ENCODE results near the gene FAM13B. TPM values are rescaled to one million over a fixed set of nuclear protein-coding genes. Genes with fewer than 3 reads are reported as not detected.

Gene FAM13B
- total RNA-seq, 4 donors from 2014 or later: 10.4 to 37.7 (median 20.2) TPM

GRCh38 chr5:138015916-138016315 is 17.0 kb downstream of the FAM13B start:
- DNase-seq (ENCODE audit: low spot score in 2 of 2): no peak
- Histone ChIP-seq H3K4me1 (peaks cover 7% of the 10 kb centered on the region), H3K4me3 (no peak overlapping the region), H3K36me3 (peaks cover 50% of the 10 kb centered on the region), H3K9me3 (no peaks in the 10 kb centered on the region), H3K27ac (no peak overlapping the region), H3K27me3 (no peaks in the 10 kb centered on the region)
- 91% methylated on average over 2 of the region's 2 CpGs for WGBS
- TF ChIP-seq POLR2AphosphoS5 (IDR thresholded peaks at IDR 0.05) (no peak), EP300 (IDR thresholded peaks at IDR 0.05) (no peak), POLR2A (IDR thresholded peaks at IDR 0.05) (no peak), CTCF (IDR thresholded peaks at IDR 0.05) (no peak)

GRCh38 chr5:138011991-138012390 is 20.9 kb downstream of the FAM13B start:
- no peak overlapping the region for H3K4me3 ChIP-seq
- no peaks in the 10 kb centered on the region for H3K9me3 ChIP-seq
- H3K27ac ChIP-seq: no peak overlapping the region
- TF ChIP-seq EP300 (IDR thresholded peaks at IDR 0.05) (no peak), CTCF (IDR thresholded peaks at IDR 0.05) (no peak), POLR2A (IDR thresholded peaks at IDR 0.05) (no peak), POLR2AphosphoS5 (IDR thresholded peaks at IDR 0.05) (no peak)
- DNase-seq (ENCODE audit: low spot score in 2 of 2): no peak
- H3K36me3 ChIP-seq: peaks cover 54% of the 10 kb centered on the region
- H3K4me1 ChIP-seq: peaks cover 7% of the 10 kb centered on the region
- no peaks in the 10 kb centered on the region for H3K27me3 ChIP-seq

- H3K36me3 ChIP-seq: peaks cover 33% of the 10 kb centered on the region
- H3K27me3 ChIP-seq: no peaks in the 10 kb centered on the region
- TF ChIP-seq POLR2A (IDR thresholded peaks at IDR 0.05) (no peak), POLR2AphosphoS5 (IDR thresholded peaks at IDR 0.05) (no peak), EP300 (IDR thresholded peaks at IDR 0.05) (no peak), CTCF (IDR thresholded peaks at IDR 0.05) (no peak)
- no peak overlapping the region for H3K27ac ChIP-seq
- peaks cover 7% of the 10 kb centered on the region for H3K4me1 ChIP-seq
- no peaks in the 10 kb centered on the region for H3K9me3 ChIP-seq
- 91% methylated on average over 6 of the region's 6 CpGs for WGBS
- H3K4me3 ChIP-seq: no peak overlapping the region
- no peak for DNase-seq (ENCODE audit: low spot score in 2 of 2)
Observed at GRCh38 chr5:138000102-138000723, 32.7 kb downstream of the FAM13B start.

- no peaks in the 10 kb centered on the region for H3K9me3 ChIP-seq
- TF ChIP-seq CTCF (IDR thresholded peaks at IDR 0.05) (no peak), EP300 (IDR thresholded peaks at IDR 0.05) (no peak), POLR2A (IDR thresholded peaks at IDR 0.05) (no peak), POLR2AphosphoS5 (IDR thresholded peaks at IDR 0.05) (no peak)
- DNase-seq (ENCODE audit: low spot score in 2 of 2): no peak
- peaks cover 14% of the 10 kb centered on the region for H3K36me3 ChIP-seq
- H3K4me3 ChIP-seq: no peak overlapping the region
- peaks cover 12% of the 10 kb centered on the region for H3K4me1 ChIP-seq
- no peak overlapping the region for H3K27ac ChIP-seq
- H3K27me3 ChIP-seq: no peaks in the 10 kb centered on the region
- WGBS: 100% methylated on average over 1 of the region's 1 CpG
Observed at GRCh38 chr5:137997726-137998213, 35.1 kb downstream of the FAM13B start.

- Histone ChIP-seq H3K27ac (no peak overlapping the region), H3K4me1 (peaks cover 12% of the 10 kb centered on the region), H3K4me3 (no peak overlapping the region), H3K36me3 (peaks cover 13% of the 10 kb centered on the region), H3K27me3 (no peaks in the 10 kb centered on the region), H3K9me3 (no peaks in the 10 kb centered on the region)
- WGBS: 64% methylated on average over 3 of the region's 3 CpGs
- TF ChIP-seq POLR2AphosphoS5 (IDR thresholded peaks at IDR 0.05) (no peak), EP300 (IDR thresholded peaks at IDR 0.05) (no peak), POLR2A (IDR thresholded peaks at IDR 0.05) (no peak), CTCF (IDR thresholded peaks at IDR 0.05) (no peak)
- DNase-seq (ENCODE audit: low spot score in 2 of 2): no peak
Observed at GRCh38 chr5:137995749-137996128, 37.1 kb downstream of the FAM13B start.

All from suprapubic skin (tissue), 4 donors.